Measurements from ENCODE around the gene APOD.

DNA sequence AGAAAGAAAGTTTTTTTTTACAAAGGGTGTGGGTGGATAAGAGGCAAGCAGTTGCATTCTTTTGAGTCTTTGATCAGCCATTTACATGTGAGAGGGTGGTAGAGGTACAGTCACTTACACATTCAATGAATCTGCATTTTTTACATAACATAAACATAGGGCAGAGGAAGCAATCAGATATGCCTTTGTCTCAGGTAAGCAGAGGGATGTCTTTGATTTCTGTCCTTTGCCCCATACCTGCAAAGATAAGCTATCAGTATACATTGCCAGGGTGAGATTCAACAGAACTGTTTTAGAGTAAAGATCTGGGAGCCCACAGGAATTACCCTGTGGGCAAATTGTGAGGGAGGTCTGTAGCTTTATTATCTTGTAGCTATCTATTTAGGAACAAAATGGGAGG is 35.2 kb downstream of the APOD start:
- TF ChIP-seq, protein P1, sequence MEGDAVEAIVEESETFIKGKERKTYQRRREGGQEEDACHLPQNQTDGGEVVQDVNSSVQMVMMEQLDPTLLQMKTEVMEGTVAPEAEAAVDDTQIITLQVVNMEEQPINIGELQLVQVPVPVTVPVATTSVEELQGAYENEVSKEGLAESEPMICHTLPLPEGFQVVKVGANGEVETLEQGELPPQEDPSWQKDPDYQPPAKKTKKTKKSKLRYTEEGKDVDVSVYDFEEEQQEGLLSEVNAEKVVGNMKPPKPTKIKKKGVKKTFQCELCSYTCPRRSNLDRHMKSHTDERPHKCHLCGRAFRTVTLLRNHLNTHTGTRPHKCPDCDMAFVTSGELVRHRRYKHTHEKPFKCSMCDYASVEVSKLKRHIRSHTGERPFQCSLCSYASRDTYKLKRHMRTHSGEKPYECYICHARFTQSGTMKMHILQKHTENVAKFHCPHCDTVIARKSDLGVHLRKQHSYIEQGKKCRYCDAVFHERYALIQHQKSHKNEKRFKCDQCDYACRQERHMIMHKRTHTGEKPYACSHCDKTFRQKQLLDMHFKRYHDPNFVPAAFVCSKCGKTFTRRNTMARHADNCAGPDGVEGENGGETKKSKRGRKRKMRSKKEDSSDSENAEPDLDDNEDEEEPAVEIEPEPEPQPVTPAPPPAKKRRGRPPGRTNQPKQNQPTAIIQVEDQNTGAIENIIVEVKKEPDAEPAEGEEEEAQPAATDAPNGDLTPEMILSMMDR (IDR thresholded peaks at IDR 0.05; ENCODE audit: low read length): no peak
- no peak for TF ChIP-seq EZH2phosphoT487 (IDR thresholded peaks at IDR 0.05; ENCODE audit: low read length)

All from MM.1S (cell line).